ENCODE data around the gene MOCOS. TPM values are rescaled to one million over a fixed set of nuclear protein-coding genes. Genes with fewer than 3 reads are reported as not detected.

The MOCOS gene
- total and polyA plus RNA-seq, 2 donors = 0.19 to 2.5 TPM

- peaks cover 57 to 85% of the 10 kb centered on the region in 2 donors for H3K27me3 ChIP-seq (ENCODE audit: control insufficient read depth in 2 of 2, insufficient read depth in 1 of 2, low read length in 1 of 2)
- 2% methylated on average over 67 of the region's 67 CpGs for WGBS
Measured at GRCh38 chr18:36298126-36298741, 110.9 kb downstream of the MOCOS start.

DNA sequence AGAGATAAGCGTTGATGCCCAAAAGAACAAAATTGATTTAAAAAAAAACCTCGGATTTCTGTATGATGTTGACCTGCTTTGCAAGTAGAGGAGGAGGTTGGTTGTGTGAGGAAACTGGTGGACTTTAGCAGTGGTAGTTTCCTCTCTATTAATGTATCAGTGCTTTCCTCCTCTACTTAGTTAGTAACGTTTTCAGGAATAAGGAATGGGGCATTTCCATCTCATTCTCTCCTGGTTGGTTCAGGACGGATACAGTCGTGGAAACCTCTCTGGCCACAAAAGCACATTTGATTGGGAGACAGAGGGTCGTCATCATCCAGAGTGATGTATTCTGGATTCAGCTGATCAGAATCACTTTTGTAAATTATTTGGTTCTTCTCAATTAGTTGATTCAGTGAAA is 111.7 kb downstream of the MOCOS start:
- no peak for DNase-seq (ENCODE audit: low read depth in 6 of 9, low spot score in 9 of 9)
- Histone ChIP-seq H3K4me3 (ENCODE audit: low read length in 2 of 2) (no peak overlapping the region), H3K27ac (ENCODE audit: low read depth in 1 of 2, low read length in 1 of 2) (no peak overlapping the region), H3K27me3 (ENCODE audit: control insufficient read depth in 2 of 2, insufficient read depth in 1 of 2, low read length in 1 of 2) (peaks cover 57 to 84% of the 10 kb centered on the region in 2 donors), H3K9me3 (ENCODE audit: control insufficient read depth in 2 of 2, insufficient read depth in 1 of 2, low read length in 1 of 2) (no peaks in the 10 kb centered on the region), H3K36me3 (ENCODE audit: control insufficient read depth in 2 of 2, insufficient read depth in 2 of 2, low read length in 1 of 2) (no peaks in the 10 kb centered on the region), H3K4me1 (ENCODE audit: control insufficient read depth in 2 of 2, insufficient read depth in 2 of 2, low read length in 2 of 2) (no peaks in the 10 kb centered on the region)
- WGBS = 93% methylated on average over 6 of the region's 6 CpGs

More at GRCh38 chr18:36298126-36298741, 110.9 kb downstream of the MOCOS start:
- Histone ChIP-seq H3K27ac (ENCODE audit: low read depth in 1 of 2, low read length in 1 of 2) (no peak overlapping the region), H3K36me3 (ENCODE audit: control insufficient read depth in 2 of 2, insufficient read depth in 2 of 2, low read length in 1 of 2) (no peaks in the 10 kb centered on the region), H3K4me3 (ENCODE audit: low read length in 2 of 2) (peak overlapping the region in 1 of 2 donors; percentile 43), H3K4me1 (ENCODE audit: control insufficient read depth in 2 of 2, insufficient read depth in 2 of 2, low read length in 2 of 2) (no peaks in the 10 kb centered on the region), H3K9me3 (ENCODE audit: control insufficient read depth in 2 of 2, insufficient read depth in 1 of 2, low read length in 1 of 2) (no peaks in the 10 kb centered on the region)
- no peak for DNase-seq (ENCODE audit: low read depth in 6 of 9, low spot score in 9 of 9)

DNA sequence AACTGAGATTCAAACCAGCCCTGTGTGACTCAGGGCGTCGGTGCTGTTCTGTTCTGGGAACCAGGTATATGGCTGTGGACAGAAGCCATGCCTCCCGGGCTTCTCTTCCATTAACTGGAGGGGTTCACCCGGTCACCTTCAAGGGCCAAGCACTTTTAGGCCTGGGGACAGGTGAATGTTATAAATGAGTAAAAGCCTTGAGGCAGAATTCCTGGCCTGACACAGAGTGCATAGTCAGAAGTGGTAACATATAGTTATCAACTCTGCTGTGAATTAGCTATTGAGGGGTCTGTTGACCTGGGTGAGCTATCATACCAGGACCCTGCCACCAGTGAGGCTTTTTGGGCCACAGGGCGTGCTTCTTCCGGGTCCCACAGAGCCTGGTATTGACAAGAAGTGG is 112.9 kb downstream of the MOCOS start:
- H3K9me3 ChIP-seq (ENCODE audit: control insufficient read depth in 2 of 2, insufficient read depth in 1 of 2, low read length in 1 of 2) = no peaks in the 10 kb centered on the region
- WGBS = 98% methylated on average over 6 of the region's 6 CpGs
- peaks cover 50 to 74% of the 10 kb centered on the region in 2 donors for H3K27me3 ChIP-seq (ENCODE audit: control insufficient read depth in 2 of 2, insufficient read depth in 1 of 2, low read length in 1 of 2)
- no peak for DNase-seq (ENCODE audit: low read depth in 6 of 9, low spot score in 9 of 9)
- no peaks in the 10 kb centered on the region for H3K36me3 ChIP-seq (ENCODE audit: control insufficient read depth in 2 of 2, insufficient read depth in 2 of 2, low read length in 1 of 2)
- no peak overlapping the region for H3K27ac ChIP-seq (ENCODE audit: low read depth in 1 of 2, low read length in 1 of 2)
- no peak overlapping the region for H3K4me3 ChIP-seq (ENCODE audit: low read length in 2 of 2)
- no peaks in the 10 kb centered on the region for H3K4me1 ChIP-seq (ENCODE audit: control insufficient read depth in 2 of 2, insufficient read depth in 2 of 2, low read length in 2 of 2)

DNA sequence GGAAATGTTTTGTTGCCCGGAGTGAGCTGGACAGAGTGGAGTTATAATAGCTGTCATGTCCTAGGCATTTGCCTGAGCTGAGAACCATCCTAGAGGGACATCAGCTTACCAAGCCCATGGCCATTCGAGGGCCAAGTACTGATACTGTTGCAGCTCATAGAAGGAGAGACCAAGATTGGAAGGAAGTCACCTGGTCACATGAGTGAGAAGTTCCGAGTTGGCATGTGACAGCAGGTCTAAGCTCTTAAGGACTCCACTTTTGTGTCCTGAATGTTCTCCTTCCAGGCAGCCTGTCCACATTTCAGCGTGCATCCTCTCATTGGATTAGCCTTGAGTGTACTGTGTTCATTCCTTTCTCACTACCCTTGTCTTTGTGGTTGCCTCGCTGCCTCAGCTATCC is 114.6 kb downstream of the MOCOS start:
- 86% methylated on average over 5 of the region's 5 CpGs for WGBS
- H3K27ac ChIP-seq (ENCODE audit: low read depth in 1 of 2, low read length in 1 of 2) = no peak overlapping the region
- H3K9me3 ChIP-seq (ENCODE audit: control insufficient read depth in 2 of 2, insufficient read depth in 1 of 2, low read length in 1 of 2) = no peaks in the 10 kb centered on the region
- H3K36me3 ChIP-seq (ENCODE audit: control insufficient read depth in 2 of 2, insufficient read depth in 2 of 2, low read length in 1 of 2) = no peaks in the 10 kb centered on the region
- H3K4me3 ChIP-seq (ENCODE audit: low read length in 2 of 2) = no peak overlapping the region
- DNase-seq (ENCODE audit: low read depth in 6 of 9, low spot score in 9 of 9) = no peak
- H3K4me1 ChIP-seq (ENCODE audit: control insufficient read depth in 2 of 2, insufficient read depth in 2 of 2, low read length in 2 of 2) = no peaks in the 10 kb centered on the region
- H3K27me3 ChIP-seq (ENCODE audit: control insufficient read depth in 2 of 2, insufficient read depth in 1 of 2, low read length in 1 of 2) = peaks cover 33 to 64% of the 10 kb centered on the region in 2 donors

DNA sequence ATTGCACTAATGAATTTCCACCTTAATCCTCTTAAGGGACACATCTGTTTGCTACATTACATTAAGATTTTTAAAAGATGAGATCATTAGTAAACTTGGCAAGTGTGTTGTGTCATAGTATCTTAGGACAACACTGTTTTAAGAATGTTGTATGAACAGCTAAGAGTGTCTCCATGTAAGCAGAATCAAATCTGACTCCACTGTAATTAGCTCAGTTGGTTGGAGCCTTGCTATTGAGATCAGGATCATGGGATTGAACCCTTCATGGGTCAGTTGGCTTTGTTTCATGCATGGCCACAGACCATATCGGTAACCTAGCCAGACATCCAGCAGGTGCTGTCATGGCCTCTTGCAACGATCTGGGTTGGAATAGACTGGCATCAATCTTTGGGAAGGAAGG is 115.4 kb downstream of the MOCOS start:
- 93% methylated on average over 2 of the region's 2 CpGs for WGBS
- no peak overlapping the region for H3K4me3 ChIP-seq (ENCODE audit: low read length in 2 of 2)
- H3K27me3 ChIP-seq (ENCODE audit: control insufficient read depth in 2 of 2, insufficient read depth in 1 of 2, low read length in 1 of 2) = peaks cover 25 to 57% of the 10 kb centered on the region in 2 donors
- no peak for DNase-seq (ENCODE audit: low read depth in 6 of 9, low spot score in 9 of 9)
- H3K9me3 ChIP-seq (ENCODE audit: control insufficient read depth in 2 of 2, insufficient read depth in 1 of 2, low read length in 1 of 2) = no peaks in the 10 kb centered on the region
- no peak overlapping the region for H3K27ac ChIP-seq (ENCODE audit: low read depth in 1 of 2, low read length in 1 of 2)
- no peaks in the 10 kb centered on the region for H3K36me3 ChIP-seq (ENCODE audit: control insufficient read depth in 2 of 2, insufficient read depth in 2 of 2, low read length in 1 of 2)
- H3K4me1 ChIP-seq (ENCODE audit: control insufficient read depth in 2 of 2, insufficient read depth in 2 of 2, low read length in 2 of 2) = no peaks in the 10 kb centered on the region

DNA sequence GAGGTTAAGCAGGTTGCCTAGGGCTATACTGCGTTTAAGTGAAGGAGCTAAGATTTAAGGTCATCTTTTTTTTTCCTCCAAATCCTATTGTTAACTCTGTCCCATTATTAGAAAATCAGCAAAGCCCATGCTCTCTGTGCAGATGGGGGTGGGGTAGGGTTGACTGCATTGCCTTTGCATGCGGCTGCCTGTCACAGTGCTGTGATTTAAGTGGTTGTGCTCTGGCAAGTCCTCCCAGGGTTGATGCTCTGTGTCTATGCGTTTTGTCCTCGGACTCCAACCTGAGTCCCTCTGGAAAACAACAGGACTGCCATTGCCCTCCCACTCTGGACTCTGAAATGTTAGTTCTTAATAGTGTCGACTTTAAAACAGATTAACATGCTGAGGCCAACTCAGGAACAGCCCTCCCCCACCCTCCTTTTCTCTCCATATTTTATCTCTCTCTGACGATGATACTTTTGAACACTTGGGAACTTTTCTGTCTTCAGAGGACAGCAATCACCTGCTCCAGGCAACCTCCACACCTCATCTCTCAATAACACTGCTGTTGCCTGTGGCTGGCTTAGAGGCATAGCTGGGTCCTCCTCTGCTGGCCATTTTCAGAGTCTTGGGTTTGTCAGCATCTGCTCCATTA is 116.0 kb downstream of the MOCOS start:
- H3K4me1 ChIP-seq (ENCODE audit: control insufficient read depth in 2 of 2, insufficient read depth in 2 of 2, low read length in 2 of 2) = no peaks in the 10 kb centered on the region
- WGBS = 83% methylated on average over 6 of the region's 6 CpGs
- DNase-seq (ENCODE audit: low read depth in 6 of 9, low spot score in 9 of 9) = no peak
- no peak overlapping the region for H3K4me3 ChIP-seq (ENCODE audit: low read length in 2 of 2)
- no peak overlapping the region for H3K27ac ChIP-seq (ENCODE audit: low read depth in 1 of 2, low read length in 1 of 2)
- peaks cover 19 to 50% of the 10 kb centered on the region in 2 donors for H3K27me3 ChIP-seq (ENCODE audit: control insufficient read depth in 2 of 2, insufficient read depth in 1 of 2, low read length in 1 of 2)
- no peaks in the 10 kb centered on the region for H3K36me3 ChIP-seq (ENCODE audit: control insufficient read depth in 2 of 2, insufficient read depth in 2 of 2, low read length in 1 of 2)
- no peaks in the 10 kb centered on the region for H3K9me3 ChIP-seq (ENCODE audit: control insufficient read depth in 2 of 2, insufficient read depth in 1 of 2, low read length in 1 of 2)

DNA sequence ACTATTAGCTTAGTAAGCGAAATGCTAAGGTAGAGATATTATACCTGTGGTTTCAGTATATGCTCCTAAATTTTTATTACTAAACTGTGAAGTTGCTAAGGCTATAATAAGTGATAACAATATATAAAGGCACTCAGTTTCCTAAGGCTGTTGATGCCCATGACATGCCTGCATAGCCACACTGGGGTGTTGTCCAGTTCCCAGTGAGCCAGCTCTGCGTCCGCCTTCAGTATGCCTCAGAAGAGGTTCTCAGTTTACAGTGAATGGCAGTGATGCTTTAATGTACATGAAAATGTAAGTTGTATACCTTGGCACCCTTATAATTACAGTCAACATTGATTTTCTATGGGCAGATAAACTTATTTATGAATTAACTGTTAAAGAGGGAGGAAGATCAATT is 117.4 kb downstream of the MOCOS start:
- 94% methylated on average over 3 of the region's 3 CpGs for WGBS
- Histone ChIP-seq H3K9me3 (ENCODE audit: control insufficient read depth in 2 of 2, insufficient read depth in 1 of 2, low read length in 1 of 2) (no peaks in the 10 kb centered on the region), H3K27ac (ENCODE audit: low read depth in 1 of 2, low read length in 1 of 2) (no peak overlapping the region), H3K27me3 (ENCODE audit: control insufficient read depth in 2 of 2, insufficient read depth in 1 of 2, low read length in 1 of 2) (peaks cover 5 to 47% of the 10 kb centered on the region in 2 donors), H3K36me3 (ENCODE audit: control insufficient read depth in 2 of 2, insufficient read depth in 2 of 2, low read length in 1 of 2) (no peaks in the 10 kb centered on the region), H3K4me3 (ENCODE audit: low read length in 2 of 2) (no peak overlapping the region), H3K4me1 (ENCODE audit: control insufficient read depth in 2 of 2, insufficient read depth in 2 of 2, low read length in 2 of 2) (no peaks in the 10 kb centered on the region)
- no peak for DNase-seq (ENCODE audit: low read depth in 6 of 9, low spot score in 9 of 9)

- DNase-seq (ENCODE audit: low read depth in 6 of 9, low spot score in 9 of 9) = no peak
- Histone ChIP-seq H3K27me3 (ENCODE audit: control insufficient read depth in 2 of 2, insufficient read depth in 1 of 2, low read length in 1 of 2) (peaks cover 0 to 42% of the 10 kb centered on the region in 2 donors), H3K4me3 (ENCODE audit: low read length in 2 of 2) (no peak overlapping the region), H3K9me3 (ENCODE audit: control insufficient read depth in 2 of 2, insufficient read depth in 1 of 2, low read length in 1 of 2) (no peaks in the 10 kb centered on the region), H3K4me1 (ENCODE audit: control insufficient read depth in 2 of 2, insufficient read depth in 2 of 2, low read length in 2 of 2) (no peaks in the 10 kb centered on the region), H3K27ac (ENCODE audit: low read depth in 1 of 2, low read length in 1 of 2) (no peak overlapping the region), H3K36me3 (ENCODE audit: control insufficient read depth in 2 of 2, insufficient read depth in 2 of 2, low read length in 1 of 2) (no peaks in the 10 kb centered on the region)
- 35% methylated on average over 2 of the region's 2 CpGs for WGBS
Measured at GRCh38 chr18:36305375-36305774, 118.1 kb downstream of the MOCOS start.

DNA sequence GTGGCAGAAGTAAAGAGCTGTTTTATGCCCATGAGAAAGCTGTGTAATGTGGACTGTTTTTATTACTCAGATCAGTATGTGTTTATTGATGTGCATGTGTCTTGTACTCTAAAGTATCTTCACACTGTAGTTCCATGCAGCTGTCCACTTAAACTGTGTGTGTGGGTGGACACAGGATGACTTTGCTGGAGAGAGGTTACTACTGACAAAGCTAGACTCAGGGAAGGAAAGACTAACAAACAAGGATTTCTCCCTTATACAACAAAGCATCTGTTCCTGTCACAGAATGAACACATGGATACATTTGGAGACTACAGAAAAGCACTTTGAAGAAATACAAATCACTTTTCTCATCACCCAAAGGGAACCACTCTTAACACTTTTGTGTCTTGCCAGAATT is 120.2 kb downstream of the MOCOS start:
- Histone ChIP-seq H3K4me1 (ENCODE audit: control insufficient read depth in 2 of 2, insufficient read depth in 2 of 2, low read length in 2 of 2) (no peaks in the 10 kb centered on the region), H3K4me3 (ENCODE audit: low read length in 2 of 2) (no peak overlapping the region), H3K36me3 (ENCODE audit: control insufficient read depth in 2 of 2, insufficient read depth in 2 of 2, low read length in 1 of 2) (no peaks in the 10 kb centered on the region), H3K27ac (ENCODE audit: low read depth in 1 of 2, low read length in 1 of 2) (no peak overlapping the region), H3K27me3 (ENCODE audit: control insufficient read depth in 2 of 2, insufficient read depth in 1 of 2, low read length in 1 of 2) (peaks cover 0 to 30% of the 10 kb centered on the region in 2 donors), H3K9me3 (ENCODE audit: control insufficient read depth in 2 of 2, insufficient read depth in 1 of 2, low read length in 1 of 2) (no peaks in the 10 kb centered on the region)
- DNase-seq (ENCODE audit: low read depth in 6 of 9, low spot score in 9 of 9) = no peak
